Liver (tissue), 9 donors: ENCODE results near the gene RPTOR. TPM values are rescaled to one million over a fixed set of nuclear protein-coding genes. Genes with fewer than 3 reads are reported as not detected.

ENCODE experiments used
- DNase-seq: peaks from one replicate; pipeline ENCODE4 v3.0.0-alpha.2; 2017; ENCODE audit warnings: low spot score
- H3K27ac ChIP-seq, 2 donors: one replicate each; pipeline ENCODE4 v1.7.0; 2013; ENCODE audit warnings: inconsistent platforms in 2 of 2, low read length in 2 of 2, control low read depth in 1 of 2, low read depth in 1 of 2, mild to moderate bottlenecking in 1 of 2
- H3K27me3 ChIP-seq, 4 donors: one replicate each; pipeline versions ENCODE4 v1.6.1 to v1.7.0; 2013; ENCODE audit warnings: low read length in 3 of 4, inconsistent platforms in 1 of 4, mild to moderate bottlenecking in 1 of 4, moderate library complexity in 1 of 4; ENCODE audit not compliant: control insufficient read depth in 4 of 4, insufficient read depth in 4 of 4
- H3K36me3 ChIP-seq, 4 donors: one replicate each; pipeline versions ENCODE4 v1.6.1 to v1.7.0; 2013; ENCODE audit warnings: low read length in 3 of 4, mild to moderate bottlenecking in 3 of 4, low read depth in 1 of 4, moderate library complexity in 1 of 4; ENCODE audit not compliant: control insufficient read depth in 4 of 4, insufficient read depth in 3 of 4
- H3K4me1 ChIP-seq, 4 donors: one replicate each; pipeline versions ENCODE4 v1.6.1 to v1.7.0; 2013; ENCODE audit warnings: low read length in 3 of 4, mild to moderate bottlenecking in 3 of 4, moderate library complexity in 1 of 4; ENCODE audit not compliant: control insufficient read depth in 4 of 4, insufficient read depth in 4 of 4
- H3K4me3 ChIP-seq, 3 donors: one replicate each; pipeline versions ENCODE4 v1.6.1 to v1.7.0; 2013; ENCODE audit warnings: low read length in 3 of 3, control low read depth in 1 of 3, low read depth in 1 of 3, mild to moderate bottlenecking in 1 of 3
- H3K9ac ChIP-seq, 2 donors: one replicate each; pipeline ENCODE4 v1.7.0; 2013; ENCODE audit warnings: low read length in 2 of 2, mild to moderate bottlenecking in 2 of 2, moderate library complexity in 2 of 2, control low read depth in 1 of 2, low read depth in 1 of 2
- H3K9me3 ChIP-seq, 4 donors: one replicate each; pipeline versions ENCODE4 v1.6.1 to v1.7.0; 2013; ENCODE audit warnings: low read length in 3 of 4; ENCODE audit not compliant: control insufficient read depth in 4 of 4
- CTCF ChIP-seq: fragments of 150-350 bp; IDR thresholded peaks from 2 replicates; pipeline ENCODE4 v1.5.1; 2017; ENCODE audit warnings: improper control_type of control experiment, low read depth, low read length; ENCODE audit not compliant: missing input control
- EGR1 ChIP-seq, 2 donors: IDR thresholded peaks; 2 replicates each; pipeline ENCODE4 v1.6.1; 2016 to 2018; ENCODE audit warnings: antibody characterized with exemption in 2 of 2, low read depth in 2 of 2
- FOXA1 ChIP-seq: IDR thresholded peaks from 2 replicates; pipeline ENCODE4 v1.6.1; 2016; ENCODE audit warnings: antibody characterized with exemption
- FOXA2 ChIP-seq: IDR thresholded peaks from 2 replicates; pipeline ENCODE4 v1.6.1; 2016; ENCODE audit warnings: antibody characterized with exemption
- GABPA ChIP-seq, 2 donors: IDR thresholded peaks in 1 of 2; conservative IDR thresholded peaks in 1 of 2; 2 replicates each; pipeline ENCODE4 v1.6.1; 2016; ENCODE audit warnings: antibody characterized with exemption in 2 of 2, mild to moderate bottlenecking in 1 of 2, moderate library complexity in 1 of 2
- HNF4A ChIP-seq, 2 donors: conservative IDR thresholded peaks; 2 replicates each; pipeline ENCODE4 v1.6.1; 2016; ENCODE audit warnings: antibody characterized with exemption in 2 of 2, mild to moderate bottlenecking in 2 of 2
- HNF4G ChIP-seq: IDR thresholded peaks from 2 replicates; pipeline ENCODE4 v1.6.1; 2016; ENCODE audit warnings: antibody characterized with exemption
- JUND ChIP-seq, 2 donors: IDR thresholded peaks; 2 replicates each; pipeline ENCODE4 v1.6.1; 2016; ENCODE audit warnings: antibody characterized with exemption in 2 of 2
- MAX ChIP-seq: IDR thresholded peaks from 2 replicates; pipeline ENCODE4 v1.6.1; 2016; ENCODE audit warnings: antibody characterized with exemption
- NR2F2 ChIP-seq: IDR thresholded peaks from 2 replicates; pipeline ENCODE4 v1.6.1; 2016; ENCODE audit warnings: antibody characterized with exemption
- RAD21 ChIP-seq, 2 donors: IDR thresholded peaks; 2 replicates each; pipeline ENCODE4 v1.6.1; 2016; ENCODE audit warnings: antibody characterized with exemption in 2 of 2, mild to moderate bottlenecking in 2 of 2
- RXRA ChIP-seq, 2 donors: IDR thresholded peaks; 2 replicates each; pipeline ENCODE4 v1.6.1; 2017 to 2018; ENCODE audit warnings: antibody characterized with exemption in 2 of 2, mild to moderate bottlenecking in 1 of 2
- SP1 ChIP-seq: IDR thresholded peaks from 2 replicates; pipeline ENCODE4 v1.6.1; 2018; ENCODE audit warnings: antibody characterized with exemption, mild to moderate bottlenecking
- TAF1 ChIP-seq: conservative IDR thresholded peaks from 2 replicates; pipeline ENCODE4 v1.6.1; 2016; ENCODE audit warnings: antibody characterized with exemption, mild to moderate bottlenecking
- YY1 ChIP-seq: IDR thresholded peaks from 2 replicates; pipeline ENCODE4 v1.6.1; 2016; ENCODE audit warnings: antibody characterized with exemption, mild to moderate bottlenecking
- WGBS: extraction: QIAGEN DNeasy Blood & Tissue Kit; methylation state at CpG from one replicate; pipeline ENCODE4 v1.1.7; 2013; 5-methylcytosine and 5-hydroxymethylcytosine counted together
- polyA plus RNA-seq, 2 donors: library from polyadenylated mRNA; stranded (reverse) in 1 of 2; unstranded in 1 of 2; fragments of 200-250 nt in 1 of 2; fragments of >200 nt in 1 of 2; fragmentation: Nextera tagmentation in 1 of 2; extraction: Ambion mirVana in 1 of 2; gene quantifications; one replicate each; pipeline versions ENCODE4 v1.2.1 to v1.2.3, GENCODE V29; 2013 to 2015
- total RNA-seq, 2 donors: library from RNA; depleted of rRNA; stranded (reverse); fragments of >200 nt; gene quantifications; one replicate each; pipeline ENCODE4 v1.2.3, GENCODE V29; 2014
- TF ChIP-seq, protein P1 (sequence below): IDR thresholded peaks from 2 replicates; pipeline ENCODE4 v1.6.1; 2016; ENCODE audit warnings: antibody characterized with exemption
- TF ChIP-seq, protein P2 (sequence below): IDR thresholded peaks from 2 replicates; pipeline ENCODE4 v1.6.1; 2016; ENCODE audit warnings: antibody characterized with exemption, mild to moderate bottlenecking
- TF ChIP-seq, protein P3 (sequence below): IDR thresholded peaks from 2 replicates; pipeline ENCODE4 v1.6.1; 2016; ENCODE audit warnings: antibody characterized with exemption
- donor health status: healthy.
- donor health status: healthy.
- donor health status: healthy.
- donor health status: healthy.
- donor health status: healthy.

RPTOR gene
- total and polyA plus RNA-seq, 4 donors: 4.8 to 25.4 (median 11.6) TPM

DNA sequence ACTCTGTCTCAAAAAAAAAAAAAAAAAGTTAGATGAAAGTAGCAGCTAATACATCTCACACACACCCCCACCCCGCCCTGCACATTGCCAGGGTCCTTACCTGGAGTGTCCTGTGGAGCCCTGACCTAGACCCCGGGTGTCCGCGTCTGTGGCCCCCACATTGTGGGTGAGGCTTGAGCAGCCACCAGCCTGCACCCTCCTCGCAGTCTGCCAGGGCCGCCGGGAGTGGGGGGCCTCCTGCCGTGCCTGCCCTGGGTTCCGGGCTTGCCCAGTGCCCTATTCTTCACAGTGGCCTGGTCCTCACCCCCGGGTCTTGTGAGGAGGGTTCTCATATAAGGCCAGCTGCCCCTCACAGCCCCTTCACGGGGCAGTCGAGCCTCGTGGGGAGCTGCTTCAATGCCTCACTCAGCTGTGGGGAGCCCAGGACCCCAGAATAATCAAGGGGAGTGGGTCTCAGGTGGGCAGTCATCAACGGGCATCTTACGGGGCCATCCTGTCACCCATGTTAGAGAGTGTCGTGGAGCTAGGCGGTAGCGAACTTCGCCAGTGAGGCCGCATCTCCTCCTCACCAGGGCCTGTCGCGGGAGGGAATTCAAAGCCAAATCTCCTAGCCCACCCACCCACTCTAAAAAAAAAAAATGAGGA lies 361.1 kb downstream of the RPTOR start:
- 97% methylated on average over 22 of the region's 22 CpGs for WGBS
- no peak overlapping the region for H3K9ac ChIP-seq
- DNase-seq: no peak
- no peaks in the 10 kb centered on the region for H3K9me3 ChIP-seq
- no peaks in the 10 kb centered on the region for H3K4me1 ChIP-seq
- H3K27me3 ChIP-seq: no peaks in the 10 kb centered on the region
- no peak overlapping the region for H3K4me3 ChIP-seq
- TF ChIP-seq FOXA1 (no peak), TAF1 (no peak), FOXA2 (no peak)
- TF ChIP-seq, protein P1, sequence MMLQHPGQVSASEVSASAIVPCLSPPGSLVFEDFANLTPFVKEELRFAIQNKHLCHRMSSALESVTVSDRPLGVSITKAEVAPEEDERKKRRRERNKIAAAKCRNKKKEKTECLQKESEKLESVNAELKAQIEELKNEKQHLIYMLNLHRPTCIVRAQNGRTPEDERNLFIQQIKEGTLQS: no peak
- H3K27ac ChIP-seq: no peak overlapping the region
- peaks cover 0 to 17% (median 5%) of the 10 kb centered on the region in 4 donors for H3K36me3 ChIP-seq

DNA sequence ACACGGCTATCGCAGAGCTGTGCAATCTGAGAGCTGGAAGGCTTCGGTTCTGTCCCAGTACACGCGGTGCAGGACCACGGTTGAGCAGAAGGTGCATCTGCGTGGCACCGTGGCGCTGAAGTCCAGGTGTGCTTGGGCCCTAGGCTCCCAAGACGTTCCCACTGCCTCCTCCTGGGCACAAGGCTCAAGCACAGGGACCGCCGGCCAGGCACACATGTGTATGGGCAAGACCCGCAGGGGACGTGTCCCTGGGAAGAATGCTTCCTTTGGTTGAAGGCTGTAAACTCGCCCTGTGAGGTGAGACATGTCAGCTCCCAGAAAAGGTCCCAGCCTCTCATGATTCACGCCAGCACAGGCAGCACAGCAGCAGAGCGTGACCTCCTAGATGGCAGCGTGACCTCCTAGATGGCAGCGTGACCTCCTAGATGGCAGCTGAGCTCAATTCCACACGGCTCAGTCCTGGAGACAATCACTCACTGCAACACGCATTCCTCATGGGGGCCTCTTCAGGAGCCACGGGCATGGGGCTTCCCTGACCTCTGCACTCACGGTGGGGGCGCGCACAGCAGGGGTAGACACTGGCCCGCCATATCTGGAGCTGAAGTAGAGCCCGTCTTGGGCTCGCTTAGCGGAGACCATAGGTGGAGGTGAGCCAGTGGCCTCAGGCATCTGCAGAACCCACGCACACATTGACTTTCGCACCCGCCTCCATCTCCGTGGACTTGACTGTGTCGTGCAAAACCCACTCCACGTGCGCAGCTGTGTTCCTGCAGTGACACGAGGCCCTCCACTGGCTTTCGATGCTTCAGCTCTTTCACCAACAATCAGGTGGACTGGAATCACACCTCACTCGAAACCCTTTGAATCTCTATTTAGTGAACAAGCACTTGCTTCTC lies 362.0 kb downstream of the RPTOR start:
- no peak for DNase-seq
- TF ChIP-seq SP1 (no peak), GABPA (IDR thresholded peaks at IDR 0.05 in 1 of 2, conservative IDR thresholded peaks at IDR 0.05 in 1 of 2) (no peak), EGR1 (IDR thresholded peaks at IDR 0.05; ENCODE audit: low read depth in 2 of 2) (no peak), FOXA1 (no peak), TAF1 (no peak)
- TF ChIP-seq, protein P1: no peak
- H3K4me1 ChIP-seq: no peaks in the 10 kb centered on the region
- H3K9me3 ChIP-seq: no peaks in the 10 kb centered on the region
- peaks cover 0 to 22% (median 5%) of the 10 kb centered on the region in 4 donors for H3K36me3 ChIP-seq
- H3K4me3 ChIP-seq: no peak overlapping the region
- WGBS: 97% methylated on average over 39 of the region's 39 CpGs
- H3K27me3 ChIP-seq: no peaks in the 10 kb centered on the region
- no peak overlapping the region for H3K9ac ChIP-seq
- H3K27ac ChIP-seq: no peak overlapping the region

DNA sequence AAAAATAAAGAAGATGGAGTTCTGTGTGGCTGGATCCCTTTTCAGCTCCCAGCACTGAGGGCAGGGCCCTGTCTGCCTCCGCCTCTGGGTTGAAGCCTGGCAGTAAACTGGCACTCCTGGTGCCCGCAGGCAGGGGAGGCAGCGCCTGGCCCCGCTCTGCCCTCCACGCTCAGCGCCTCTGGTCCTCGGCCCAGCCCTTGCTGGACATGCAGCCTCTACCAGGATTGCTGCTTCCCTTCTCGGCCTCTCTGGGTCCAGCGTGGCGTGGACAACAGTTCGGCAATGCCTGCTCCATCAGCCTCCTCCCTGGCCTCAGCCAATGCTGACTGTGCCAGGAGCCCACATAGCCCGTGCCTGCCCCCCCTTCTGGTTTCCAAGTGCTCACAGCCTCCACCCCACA lies 362.6 kb downstream of the RPTOR start:
- H3K9ac ChIP-seq: no peak overlapping the region
- no peak overlapping the region for H3K27ac ChIP-seq
- H3K36me3 ChIP-seq: peaks cover 0 to 23% (median 5%) of the 10 kb centered on the region in 4 donors
- no peaks in the 10 kb centered on the region for H3K27me3 ChIP-seq
- H3K4me1 ChIP-seq: no peaks in the 10 kb centered on the region
- WGBS: 97% methylated on average over 12 of the region's 12 CpGs
- no peak for DNase-seq
- H3K9me3 ChIP-seq: no peaks in the 10 kb centered on the region
- H3K4me3 ChIP-seq: no peak overlapping the region
- no peak for TF ChIP-seq RXRA (IDR thresholded peaks at IDR 0.05)
- TF ChIP-seq GABPA (IDR thresholded peaks at IDR 0.05 in 1 of 2, conservative IDR thresholded peaks at IDR 0.05 in 1 of 2): no peak
- TF ChIP-seq EGR1 (IDR thresholded peaks at IDR 0.05; ENCODE audit: low read depth in 2 of 2): no peak
- no peak for TF ChIP-seq FOXA2
- no peak for TF ChIP-seq MAX
- no peak for TF ChIP-seq CTCF
- TF ChIP-seq, protein P2, sequence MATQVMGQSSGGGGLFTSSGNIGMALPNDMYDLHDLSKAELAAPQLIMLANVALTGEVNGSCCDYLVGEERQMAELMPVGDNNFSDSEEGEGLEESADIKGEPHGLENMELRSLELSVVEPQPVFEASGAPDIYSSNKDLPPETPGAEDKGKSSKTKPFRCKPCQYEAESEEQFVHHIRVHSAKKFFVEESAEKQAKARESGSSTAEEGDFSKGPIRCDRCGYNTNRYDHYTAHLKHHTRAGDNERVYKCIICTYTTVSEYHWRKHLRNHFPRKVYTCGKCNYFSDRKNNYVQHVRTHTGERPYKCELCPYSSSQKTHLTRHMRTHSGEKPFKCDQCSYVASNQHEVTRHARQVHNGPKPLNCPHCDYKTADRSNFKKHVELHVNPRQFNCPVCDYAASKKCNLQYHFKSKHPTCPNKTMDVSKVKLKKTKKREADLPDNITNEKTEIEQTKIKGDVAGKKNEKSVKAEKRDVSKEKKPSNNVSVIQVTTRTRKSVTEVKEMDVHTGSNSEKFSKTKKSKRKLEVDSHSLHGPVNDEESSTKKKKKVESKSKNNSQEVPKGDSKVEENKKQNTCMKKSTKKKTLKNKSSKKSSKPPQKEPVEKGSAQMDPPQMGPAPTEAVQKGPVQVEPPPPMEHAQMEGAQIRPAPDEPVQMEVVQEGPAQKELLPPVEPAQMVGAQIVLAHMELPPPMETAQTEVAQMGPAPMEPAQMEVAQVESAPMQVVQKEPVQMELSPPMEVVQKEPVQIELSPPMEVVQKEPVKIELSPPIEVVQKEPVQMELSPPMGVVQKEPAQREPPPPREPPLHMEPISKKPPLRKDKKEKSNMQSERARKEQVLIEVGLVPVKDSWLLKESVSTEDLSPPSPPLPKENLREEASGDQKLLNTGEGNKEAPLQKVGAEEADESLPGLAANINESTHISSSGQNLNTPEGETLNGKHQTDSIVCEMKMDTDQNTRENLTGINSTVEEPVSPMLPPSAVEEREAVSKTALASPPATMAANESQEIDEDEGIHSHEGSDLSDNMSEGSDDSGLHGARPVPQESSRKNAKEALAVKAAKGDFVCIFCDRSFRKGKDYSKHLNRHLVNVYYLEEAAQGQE: no peak
- TF ChIP-seq HNF4A (conservative IDR thresholded peaks at IDR 0.05): no peak
- no peak for TF ChIP-seq NR2F2
- no peak for TF ChIP-seq FOXA1
- TF ChIP-seq, protein P3, sequence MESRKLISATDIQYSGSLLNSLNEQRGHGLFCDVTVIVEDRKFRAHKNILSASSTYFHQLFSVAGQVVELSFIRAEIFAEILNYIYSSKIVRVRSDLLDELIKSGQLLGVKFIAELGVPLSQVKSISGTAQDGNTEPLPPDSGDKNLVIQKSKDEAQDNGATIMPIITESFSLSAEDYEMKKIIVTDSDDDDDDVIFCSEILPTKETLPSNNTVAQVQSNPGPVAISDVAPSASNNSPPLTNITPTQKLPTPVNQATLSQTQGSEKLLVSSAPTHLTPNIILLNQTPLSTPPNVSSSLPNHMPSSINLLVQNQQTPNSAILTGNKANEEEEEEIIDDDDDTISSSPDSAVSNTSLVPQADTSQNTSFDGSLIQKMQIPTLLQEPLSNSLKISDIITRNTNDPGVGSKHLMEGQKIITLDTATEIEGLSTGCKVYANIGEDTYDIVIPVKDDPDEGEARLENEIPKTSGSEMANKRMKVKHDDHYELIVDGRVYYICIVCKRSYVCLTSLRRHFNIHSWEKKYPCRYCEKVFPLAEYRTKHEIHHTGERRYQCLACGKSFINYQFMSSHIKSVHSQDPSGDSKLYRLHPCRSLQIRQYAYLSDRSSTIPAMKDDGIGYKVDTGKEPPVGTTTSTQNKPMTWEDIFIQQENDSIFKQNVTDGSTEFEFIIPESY: no peak
- TF ChIP-seq JUND (IDR thresholded peaks at IDR 0.05): no peak
- TF ChIP-seq HNF4G: no peak
- TF ChIP-seq RAD21 (IDR thresholded peaks at IDR 0.05): no peak
- no peak for TF ChIP-seq YY1
- TF ChIP-seq TAF1: no peak
- TF ChIP-seq SP1: no peak
